ENCODE results near the gene CPNE2. TPM values are rescaled to one million over a fixed set of nuclear protein-coding genes. Genes with fewer than 3 reads are reported as not detected.
A peak's percentile ranks its signal among the peaks of the same experiment; 100 is the strongest.

Gene CPNE2
- total RNA-seq, 4 donors from 2014 or later, result 41.6 to 154 (median 84.2) TPM

- intact Hi-C loops (cut with DNase I; ENCODE audit: low total_unique reads), result no loop called here
- WGBS, 2 donors (ENCODE audit: low coverage in 1 of 2), result 60 to 66% methylated on average over 1 to 2 of the region's 2 CpGs
- TF ChIP-seq POLR2A (IDR thresholded peaks at IDR 0.05), result no peak
- no peak for TF ChIP-seq POLR2AphosphoS5 (IDR thresholded peaks at IDR 0.05)
- TF ChIP-seq, protein P1, sequence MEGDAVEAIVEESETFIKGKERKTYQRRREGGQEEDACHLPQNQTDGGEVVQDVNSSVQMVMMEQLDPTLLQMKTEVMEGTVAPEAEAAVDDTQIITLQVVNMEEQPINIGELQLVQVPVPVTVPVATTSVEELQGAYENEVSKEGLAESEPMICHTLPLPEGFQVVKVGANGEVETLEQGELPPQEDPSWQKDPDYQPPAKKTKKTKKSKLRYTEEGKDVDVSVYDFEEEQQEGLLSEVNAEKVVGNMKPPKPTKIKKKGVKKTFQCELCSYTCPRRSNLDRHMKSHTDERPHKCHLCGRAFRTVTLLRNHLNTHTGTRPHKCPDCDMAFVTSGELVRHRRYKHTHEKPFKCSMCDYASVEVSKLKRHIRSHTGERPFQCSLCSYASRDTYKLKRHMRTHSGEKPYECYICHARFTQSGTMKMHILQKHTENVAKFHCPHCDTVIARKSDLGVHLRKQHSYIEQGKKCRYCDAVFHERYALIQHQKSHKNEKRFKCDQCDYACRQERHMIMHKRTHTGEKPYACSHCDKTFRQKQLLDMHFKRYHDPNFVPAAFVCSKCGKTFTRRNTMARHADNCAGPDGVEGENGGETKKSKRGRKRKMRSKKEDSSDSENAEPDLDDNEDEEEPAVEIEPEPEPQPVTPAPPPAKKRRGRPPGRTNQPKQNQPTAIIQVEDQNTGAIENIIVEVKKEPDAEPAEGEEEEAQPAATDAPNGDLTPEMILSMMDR (IDR thresholded peaks at IDR 0.05), result no peak
- TF ChIP-seq EP300 (IDR thresholded peaks at IDR 0.05; ENCODE audit: low read depth), result no peak
- H3K36me3 ChIP-seq, result no peaks in the 10 kb centered on the region
- H3K4me3 ChIP-seq, result no peak overlapping the region
- no peak overlapping the region for H3K27ac ChIP-seq
- no peak for DNase-seq
- H3K9me3 ChIP-seq, result no peaks in the 10 kb centered on the region
- no peaks in the 10 kb centered on the region for H3K27me3 ChIP-seq
- peaks cover 0 to 21% (median 12%) of the 10 kb centered on the region in 4 donors for H3K4me1 ChIP-seq
- in situ Hi-C loops (cut with MboI; ENCODE audit: low pct_ligation_motif_present in 1 of 4, low pct_unique_long_range_greater_than_20kb in 1 of 4, low sequenced_read_pairs in 3 of 4), result loop anchor here (5.0 to 25.0 kb wide), 4 partner anchors 78 to 325 kb away; partner anchors contain the start of gene CCL17 (in 2 of the 4)
Measured at GRCh38 chr16:57087003-57087402, 5.4 kb upstream of the CPNE2 start.

- TF ChIP-seq POLR2AphosphoS5 (IDR thresholded peaks at IDR 0.05) (no peak), POLR2A (IDR thresholded peaks at IDR 0.05) (no peak), EP300 (IDR thresholded peaks at IDR 0.05; ENCODE audit: low read depth) (no peak)
- TF ChIP-seq, protein P1 (IDR thresholded peaks at IDR 0.05), result no peak
- no peak for DNase-seq
- Histone ChIP-seq H3K27ac (no peak overlapping the region), H3K4me1 (peaks cover 6 to 36% (median 28%) of the 10 kb centered on the region in 4 donors), H3K27me3 (no peaks in the 10 kb centered on the region), H3K36me3 (no peaks in the 10 kb centered on the region), H3K9me3 (no peaks in the 10 kb centered on the region), H3K4me3 (no peak overlapping the region)
- in situ Hi-C loops (cut with MboI; ENCODE audit: low pct_ligation_motif_present in 1 of 4, low pct_unique_long_range_greater_than_20kb in 1 of 4, low sequenced_read_pairs in 3 of 4), result loop anchor here (5.0 to 25.0 kb wide), 4 partner anchors 75 to 323 kb away; partner anchors contain the start of gene CCL17 (in 2 of the 4)
- WGBS, 2 donors (ENCODE audit: low coverage in 1 of 2), result 76 to 100% methylated on average over 1 to 8 of the region's 8 CpGs
- intact Hi-C loops (cut with DNase I; ENCODE audit: low total_unique reads), result no loop called here
Measured at GRCh38 chr16:57089406-57089805, 3.0 kb upstream of the CPNE2 start.

GRCh38 chr16:57091200-57091974 lies 996 bp upstream of the CPNE2 start:
- in situ Hi-C loops (cut with MboI; ENCODE audit: low pct_ligation_motif_present in 1 of 4, low pct_unique_long_range_greater_than_20kb in 1 of 4, low sequenced_read_pairs in 3 of 4), result loop anchor here in 2 of 4 donors (25.0 kb wide), 1 partner anchor 321 kb away; the partner anchor contains the start of gene CCL17 (in 2 of the 2)
- intact Hi-C loops (cut with DNase I; ENCODE audit: low total_unique reads), result no loop called here
- Histone ChIP-seq H3K27me3 (no peaks in the 10 kb centered on the region), H3K9me3 (no peaks in the 10 kb centered on the region), H3K4me3 (peak overlapping the region; percentile 55 to 96 (median 90)), H3K27ac (peak overlapping the region; percentile 78 to 92 (median 88)), H3K4me1 (peaks cover 6 to 36% (median 27%) of the 10 kb centered on the region in 4 donors), H3K36me3 (no peaks in the 10 kb centered on the region)
- 22 to 51% methylated on average over 3 to 16 of the region's 24 CpGs for WGBS, 2 donors (ENCODE audit: low coverage in 1 of 2)
- DNase-seq, result peak; percentile 50
- TF ChIP-seq POLR2A (IDR thresholded peaks at IDR 0.05), result no peak
- no peak for TF ChIP-seq EP300 (IDR thresholded peaks at IDR 0.05; ENCODE audit: low read depth)
- TF ChIP-seq, protein P1 (IDR thresholded peaks at IDR 0.05), result no peak
- no peak for TF ChIP-seq POLR2AphosphoS5 (IDR thresholded peaks at IDR 0.05)

DNA sequence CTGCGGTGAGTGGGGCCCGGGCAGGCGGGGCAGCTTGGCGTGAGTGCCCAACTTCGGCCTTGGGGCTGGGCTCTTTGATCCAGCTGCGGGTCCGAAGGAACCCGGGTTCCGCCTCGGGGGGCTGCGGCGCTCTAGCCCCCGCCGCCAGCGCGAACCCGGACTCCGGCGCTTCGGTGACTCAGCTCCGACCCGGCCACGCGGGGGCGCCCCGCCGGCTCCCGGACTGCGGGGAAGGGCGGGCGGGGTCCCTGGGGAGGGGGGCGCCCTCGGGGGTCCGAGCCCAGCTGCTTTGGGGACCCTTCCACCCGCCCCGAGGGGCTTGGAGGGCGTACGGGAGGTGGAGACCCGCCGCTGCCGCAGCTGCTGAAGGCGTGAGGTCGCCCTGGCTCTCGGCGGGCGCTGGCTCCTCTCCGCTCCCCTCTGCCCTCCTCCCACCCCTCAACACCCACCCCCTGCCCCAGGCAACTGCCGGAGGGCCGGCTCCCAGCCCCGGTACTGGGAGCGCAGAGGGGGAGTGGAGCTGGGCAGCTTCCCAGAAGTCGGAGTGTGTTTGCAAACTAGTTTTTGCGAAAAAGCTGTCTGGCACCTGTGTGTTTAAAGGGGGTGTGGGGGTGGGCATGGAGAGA lies 516 bp downstream of the CPNE2 start:
- peak overlapping the region; percentile 67 to 96 (median 90) for H3K4me3 ChIP-seq
- no peaks in the 10 kb centered on the region for H3K9me3 ChIP-seq
- peak; percentile 54 for DNase-seq
- H3K27ac ChIP-seq, result peak overlapping the region; percentile 78 to 92 (median 88)
- no peaks in the 10 kb centered on the region for H3K27me3 ChIP-seq
- H3K4me1 ChIP-seq, result peaks cover 6 to 36% (median 27%) of the 10 kb centered on the region in 4 donors
- TF ChIP-seq POLR2AphosphoS5 (IDR thresholded peaks at IDR 0.05), result no peak
- TF ChIP-seq POLR2A (IDR thresholded peaks at IDR 0.05), result no peak
- TF ChIP-seq EP300 (IDR thresholded peaks at IDR 0.05; ENCODE audit: low read depth), result no peak
- TF ChIP-seq, protein P1 (IDR thresholded peaks at IDR 0.05), result peak in 4 of 5 experiments; percentile 59 to 80 (median 70)
- intact Hi-C loops (cut with DNase I; ENCODE audit: low total_unique reads) (no loop called here), in situ Hi-C loops (cut with MboI; ENCODE audit: low pct_ligation_motif_present in 1 of 4, low pct_unique_long_range_greater_than_20kb in 1 of 4, low sequenced_read_pairs in 3 of 4) (loop anchor here in 2 of 4 donors (25.0 kb wide), 1 partner anchor 319 kb away; the partner anchor contains the start of gene CCL17 (in 2 of the 2))
- H3K36me3 ChIP-seq, result no peaks in the 10 kb centered on the region
- WGBS, 2 donors (ENCODE audit: low coverage in 1 of 2), result 1% methylated on average over 35 of the region's 53 CpGs; no CpG with 5 or more reads in 1 of the 2 donors
